H1 (cell line): ENCODE results near the gene ERMARD. TPM values are rescaled to one million over a fixed set of nuclear protein-coding genes. Genes with fewer than 3 reads are reported as not detected.

Source experiments
- CTCF ChIA-PET: fragments of 300-600 bp; sonication (Branson Sonifier 250); formaldehyde crosslinking; loops from one replicate; lab custom pipeline; 2021; ENCODE audit not compliant: partially characterized antibody; lab: Charles Lee
- POLR2A ChIA-PET: fragments of 300-600 bp; sonication (Branson Sonifier 250); formaldehyde crosslinking; loops from one replicate; lab custom pipeline; 2021; ENCODE audit warnings: inconsistent platforms; ENCODE audit not compliant: partially characterized antibody; lab: Charles Lee
- DNase-seq, 2 experiments: peaks; one replicate each; pipeline versions ENCODE4 v3.0.0 to v3.0.0-alpha.2; 2010 to 2022; ENCODE audit warnings: low spot score in 2 of 2, low read depth in 1 of 2, mixed read lengths in 1 of 2
- FAIRE-seq: peaks from 2 replicates; lab custom pipeline; 2011; peaks lifted over from hg19 to GRCh38; lab: Jason Lieb, UNC
- H2AFZ ChIP-seq: 2 replicates; pipeline ENCODE4 v1.8.1; 2012; ENCODE audit warnings: low read length, inconsistent platforms
- H2AK5ac ChIP-seq: 2 replicates; pipeline ENCODE4 v1.6.1; 2013; ENCODE audit warnings: low read depth, low read length
- H2BK120ac ChIP-seq: replicated peaks from 2 replicates; pipeline ENCODE3; 2013; ENCODE audit warnings: low read depth, low read length, inconsistent platforms
- H2BK12ac ChIP-seq: 2 replicates; pipeline ENCODE4 v1.6.1; 2013; ENCODE audit warnings: low read depth, low read length
- H2BK15ac ChIP-seq: 2 replicates; pipeline ENCODE4 v1.6.1; 2013; ENCODE audit warnings: low read length
- H2BK20ac ChIP-seq: 2 replicates; pipeline ENCODE4 v1.6.1; 2013; ENCODE audit warnings: low read length
- H2BK5ac ChIP-seq: 2 replicates; pipeline ENCODE4 v1.6.1; 2013; ENCODE audit warnings: low read depth, low read length
- H3K14ac ChIP-seq: 2 replicates; pipeline ENCODE4 v1.6.1; 2013; ENCODE audit warnings: inconsistent platforms; ENCODE audit not compliant: insufficient read length
- H3K18ac ChIP-seq: 2 replicates; pipeline ENCODE4 v1.6.1; 2013; ENCODE audit warnings: low read length; ENCODE audit errors: extremely low read depth
- H3K23ac ChIP-seq: 2 replicates; pipeline ENCODE4 v1.6.1; 2013; ENCODE audit warnings: inconsistent platforms; ENCODE audit not compliant: insufficient read length
- H3K23me2 ChIP-seq: 2 replicates; pipeline ENCODE4 v1.6.1; 2013; ENCODE audit warnings: low read depth, low read length
- H3K27ac ChIP-seq: 2 replicates; pipeline ENCODE4 v1.6.1; 2011; ENCODE audit warnings: low read depth, low read length, inconsistent platforms
- H3K27me3 ChIP-seq, 4 experiments: replicated peaks in 1 of 4; 1 replicate in 1 of 4; 2 replicates in 3 of 4; pipeline versions ENCODE4 v1.6.1 to v1.8.1; 2011 to 2013; ENCODE audit warnings: low read length in 3 of 4, mild to moderate bottlenecking in 3 of 4, inconsistent platforms in 2 of 4, mixed read lengths in 2 of 4, moderate library complexity in 1 of 4; ENCODE audit not compliant: control insufficient read depth in 3 of 4, insufficient read depth in 3 of 4; ENCODE audit errors: extremely low read depth in 1 of 4
- H3K36me3 ChIP-seq, 4 experiments: 2 replicates each; pipeline versions ENCODE4 v1.6.1 to v1.8.1; 2011 to 2013; ENCODE audit warnings: mild to moderate bottlenecking in 4 of 4, low read length in 3 of 4, moderate library complexity in 2 of 4, control low read depth in 1 of 4, inconsistent platforms in 1 of 4; ENCODE audit not compliant: insufficient read depth in 4 of 4, control insufficient read depth in 2 of 4
- H3K4ac ChIP-seq: replicated peaks from 2 replicates; pipeline ENCODE3; 2013; ENCODE audit warnings: low read length, low read depth, mixed read lengths, inconsistent platforms; ENCODE audit not compliant: insufficient read length
- H3K4me1 ChIP-seq, 4 experiments: replicated peaks in 1 of 4; 1 replicate in 1 of 4; 2 replicates in 3 of 4; pipeline versions ENCODE4 v1.6.1 to v1.8.1; 2011 to 2013; ENCODE audit warnings: low read length in 3 of 4, inconsistent platforms in 2 of 4, mixed read lengths in 1 of 4; ENCODE audit not compliant: insufficient read depth in 4 of 4, control insufficient read depth in 3 of 4
- H3K4me2 ChIP-seq, 2 experiments: 2 replicates each; pipeline versions ENCODE4 v1.6.1 to v1.8.1; 2011 to 2013; ENCODE audit warnings: low read depth in 2 of 2, low read length in 2 of 2, control low read depth in 1 of 2, inconsistent platforms in 1 of 2, mild to moderate bottlenecking in 1 of 2; ENCODE audit not compliant: insufficient read depth in 1 of 2
- H3K4me3 ChIP-seq, 4 experiments: fragments of 200-600, 300-600 bp in 1 of 4; sonication (generic), shearing (Covaris generic), sonication (Bioruptor Twin) in 1 of 4; 2 replicates each; pipeline versions ENCODE4 v1.5.1 to v1.8.1; 2011 to 2016; ENCODE audit warnings: low read length in 4 of 4, low read depth in 3 of 4, control low read depth in 2 of 4, inconsistent platforms in 2 of 4, mild to moderate bottlenecking in 2 of 4, mixed read lengths in 1 of 4, moderate library complexity in 1 of 4; ENCODE audit not compliant: insufficient read depth in 2 of 4; ENCODE audit errors: extremely low read depth in 1 of 4
- H3K56ac ChIP-seq: replicated peaks from 2 replicates; pipeline ENCODE3; 2013; ENCODE audit warnings: low read depth, mild to moderate bottlenecking, mixed read lengths, low read length, inconsistent platforms; ENCODE audit not compliant: insufficient read length
- H3K79me1 ChIP-seq: 2 replicates; pipeline ENCODE4 v1.6.1; 2013; ENCODE audit warnings: low read depth, low read length, control low read depth
- H3K79me2 ChIP-seq, 2 experiments: 2 replicates each; pipeline versions ENCODE4 v1.6.1 to v1.8.1; 2012 to 2013; ENCODE audit warnings: low read length in 2 of 2, mild to moderate bottlenecking in 2 of 2, inconsistent platforms in 1 of 2; ENCODE audit not compliant: insufficient read depth in 2 of 2, control insufficient read depth in 1 of 2
- H3K9ac ChIP-seq, 4 experiments: replicated peaks in 1 of 4; 1 replicate in 1 of 4; 2 replicates in 3 of 4; pipeline versions ENCODE4 v1.6.1 to v1.8.1; 2011 to 2013; ENCODE audit warnings: low read depth in 3 of 4, low read length in 3 of 4, control low read depth in 2 of 4, mild to moderate bottlenecking in 2 of 4, moderate library complexity in 2 of 4, inconsistent platforms in 1 of 4; ENCODE audit errors: extremely low read depth in 1 of 4
- H3K9me3 ChIP-seq, 2 experiments: 2 replicates each; pipeline versions ENCODE4 v1.6.1 to v1.8.1; 2012 to 2013; ENCODE audit warnings: mild to moderate bottlenecking in 2 of 2, moderate library complexity in 2 of 2, control low read depth in 1 of 2, inconsistent platforms in 1 of 2, low read depth in 1 of 2, low read length in 1 of 2, mixed read lengths in 1 of 2; ENCODE audit not compliant: insufficient read depth in 2 of 2
- H4K20me1 ChIP-seq, 2 experiments: replicated peaks in 1 of 2; 2 replicates each; pipeline versions ENCODE3 to v1.8.1; 2011 to 2013; ENCODE audit warnings: inconsistent platforms in 2 of 2, low read length in 2 of 2, mild to moderate bottlenecking in 1 of 2; ENCODE audit not compliant: insufficient read depth in 2 of 2, control insufficient read depth in 1 of 2
- H4K5ac ChIP-seq: 2 replicates; pipeline ENCODE4 v1.6.1; 2013; ENCODE audit warnings: low read length, low read depth, mixed read lengths, inconsistent platforms; ENCODE audit not compliant: insufficient read length
- H4K8ac ChIP-seq: 2 replicates; pipeline ENCODE4 v1.8.0; 2013; ENCODE audit warnings: mild to moderate bottlenecking, moderate library complexity, low read length, inconsistent platforms; ENCODE audit not compliant: insufficient read depth; ENCODE audit errors: extremely low read depth
- H4K91ac ChIP-seq: replicated peaks from 2 replicates; pipeline ENCODE3; 2013; ENCODE audit warnings: low read length, mixed read lengths, inconsistent platforms; ENCODE audit not compliant: insufficient read length
- ASH2L ChIP-seq: fragments of 200-600, 300-600 bp; sonication (generic); IDR thresholded peaks from one replicate; pipeline ENCODE4 v1.7.1; 2017; ENCODE audit warnings: low read length
- BCL11A ChIP-seq, 2 experiments: IDR thresholded peaks; one replicate each; pipeline ENCODE4 v1.6.1; 2011; ENCODE audit warnings: low read depth in 2 of 2, low read length in 2 of 2, mild to moderate bottlenecking in 2 of 2
- CREB1 ChIP-seq: IDR thresholded peaks from 2 replicates; pipeline ENCODE4 v1.6.1; 2012; ENCODE audit warnings: inconsistent platforms
- EGR1 ChIP-seq: IDR thresholded peaks from 2 replicates; pipeline ENCODE4 v1.6.1; 2011; ENCODE audit warnings: low read depth, low read length, borderline replicate concordance
- POLR2A ChIP-seq, 2 experiments: IDR thresholded peaks; 1 replicate in 1 of 2; 2 replicates in 1 of 2; pipeline ENCODE4 v1.6.1; 2011; ENCODE audit warnings: low read depth in 2 of 2, low read length in 2 of 2, mild to moderate bottlenecking in 2 of 2; ENCODE audit errors: control extremely low read depth in 1 of 2
- SAP30 ChIP-seq: fragments of 300-600 bp; sonication (generic); IDR thresholded peaks from 2 replicates; pipeline ENCODE4 v1.7.1; 2012; ENCODE audit warnings: low read length, moderate library complexity, mild to moderate bottlenecking, inconsistent platforms; ENCODE audit not compliant: insufficient read depth, insufficient replicate concordance
- SP4 ChIP-seq: IDR thresholded peaks from 2 replicates; pipeline ENCODE4 v1.6.1; 2012; ENCODE audit warnings: low read length, inconsistent platforms
- TEAD4 ChIP-seq: IDR thresholded peaks from 2 replicates; pipeline ENCODE4 v1.6.1; 2012; ENCODE audit warnings: low read depth, low read length, inconsistent platforms, mixed read lengths
- WGBS, 2 experiments: shearing (Covaris generic) in 1 of 2; methylation state at CpG; one replicate each; pipeline versions ENCODE4 v1.1.6 to v1.1.7; 2013 to 2015; ENCODE audit warnings: low lambda C conversion rate in 2 of 2, mixed read lengths in 2 of 2, inconsistent platforms in 1 of 2, low coverage in 1 of 2, missing lambda C conversion rate in 1 of 2; ENCODE audit not compliant: insufficient replicate concordance in 2 of 2, insufficient coverage in 1 of 2, insufficient read length in 1 of 2; ENCODE audit errors: extremely low coverage in 1 of 2, missing lambda C conversion rate in 1 of 2; 5-methylcytosine and 5-hydroxymethylcytosine counted together
- polyA plus RNA-seq, 7 experiments: library from polyadenylated mRNA; depleted of rRNA in 3 of 7; stranded (reverse) in 5 of 7; unstranded in 2 of 7; fragments of >200 nt in 5 of 7; fragments of 200-250 nt in 2 of 7; gene quantifications; 1 replicate in 5 of 7; 2 replicates in 1 of 7; 4 replicates in 1 of 7; pipeline versions ENCODE4 v1.2.1 to v1.2.3, GENCODE V29; 2011 to 2013; ENCODE audit warnings: missing spikeins in 2 of 7, mixed read lengths in 2 of 7
- total RNA-seq: library from RNA; stranded (reverse); fragmentation: NEBNext Ultra II Directional; extraction: Animal tissue kit (Norgen Biotek cat#: 25700); gene quantifications from 2 replicates; pipeline ENCODE4 v1.2.1, GENCODE V29; 2021
- TF ChIP-seq, protein P1 (sequence below): IDR thresholded peaks from 2 replicates; pipeline ENCODE4 v1.6.1; 2012; ENCODE audit warnings: inconsistent platforms
- TF ChIP-seq, protein P2 (sequence below): IDR thresholded peaks from 2 replicates; pipeline ENCODE4 v1.6.1; 2011; ENCODE audit warnings: low read length, improper control_type of control experiment

Gene ERMARD
- total and polyA plus RNA-seq, 2 of the 8 experiments (the other 6 are each of a cell fraction or from before 2014, with no cell fraction given): 12.2 to 25.6 TPM

DNA sequence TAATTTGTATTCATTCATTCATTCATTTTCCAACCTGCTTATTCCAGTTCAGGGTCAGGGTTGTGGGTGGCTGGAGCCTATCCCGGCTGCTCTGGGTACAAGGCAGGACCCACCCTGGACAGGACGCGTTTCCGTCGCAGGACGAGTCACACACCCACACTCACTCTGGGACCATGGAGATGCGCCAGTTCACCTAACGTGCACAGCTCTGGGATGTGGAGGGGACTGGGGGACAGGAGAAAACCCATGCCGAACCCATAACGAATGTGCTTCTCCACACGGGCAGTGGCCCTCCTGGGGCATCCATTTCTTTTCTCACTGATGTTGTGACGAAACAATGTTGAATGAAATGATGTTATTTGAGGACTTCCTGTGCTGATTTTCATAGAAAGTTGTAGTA lies 26.5 kb downstream of the ERMARD start:
- H2AK5ac ChIP-seq: no peak overlapping the region
- H3K23me2 ChIP-seq: no peaks in the 10 kb centered on the region
- H2BK5ac ChIP-seq: no peak overlapping the region
- ChIA-PET POLR2A (no interaction called here), CTCF (interaction anchor here (0.8 to 1.1 kb wide), 3 partner anchors 54 to 185 kb away, joined by 3 read pairs; no protein-coding TSS in a partner anchor)
- H3K4me2 ChIP-seq: no peak overlapping the region
- no peak overlapping the region for H3K4ac ChIP-seq
- H3K27ac ChIP-seq: no peak overlapping the region
- no peak overlapping the region for H3K18ac ChIP-seq
- H3K27me3 ChIP-seq: no peaks in the 10 kb centered on the region
- H3K79me2 ChIP-seq: no peaks in the 10 kb centered on the region
- no peak overlapping the region for H4K8ac ChIP-seq
- H4K91ac ChIP-seq: no peak overlapping the region
- no peaks in the 10 kb centered on the region for H3K9me3 ChIP-seq
- no peak overlapping the region for H4K5ac ChIP-seq
- H3K23ac ChIP-seq: no peak overlapping the region
- 95% methylated on average over 12 of the region's 12 CpGs; no CpG with 5 or more reads in 1 of the 2 experiments for WGBS, 2 experiments
- H3K56ac ChIP-seq: no peak overlapping the region
- no peak overlapping the region for H3K4me3 ChIP-seq
- H2AFZ ChIP-seq: no peak overlapping the region
- H3K9ac ChIP-seq: no peak overlapping the region
- DNase-seq (no peak), FAIRE-seq (no peak)
- H3K36me3 ChIP-seq: peaks cover 0 to 3% (median 0%) of the 10 kb centered on the region in 4 experiments; a peak in 1 of 8 replicates
- no peak overlapping the region for H3K14ac ChIP-seq
- no peak overlapping the region for H2BK12ac ChIP-seq
- H4K20me1 ChIP-seq: peaks cover 0 to 2% of the 10 kb centered on the region in 2 experiments
- H2BK120ac ChIP-seq: no peak overlapping the region
- H3K4me1 ChIP-seq: no peaks in the 10 kb centered on the region
- H3K79me1 ChIP-seq: no peaks in the 10 kb centered on the region
- H2BK20ac ChIP-seq: no peak overlapping the region
- TF ChIP-seq SP4 (no peak), SAP30 (no peak), TEAD4 (no peak), ASH2L (no peak), CREB1 (no peak), POLR2A (IDR thresholded peaks at IDR 0.05; ENCODE audit: control extremely low read depth in 1 of 2, low read depth in 2 of 2, low read length in 2 of 2) (no peak), EGR1 (no peak), BCL11A (IDR thresholded peaks at IDR 0.05; ENCODE audit: low read depth in 2 of 2, low read length in 2 of 2) (no peak)
- TF ChIP-seq, protein P1, sequence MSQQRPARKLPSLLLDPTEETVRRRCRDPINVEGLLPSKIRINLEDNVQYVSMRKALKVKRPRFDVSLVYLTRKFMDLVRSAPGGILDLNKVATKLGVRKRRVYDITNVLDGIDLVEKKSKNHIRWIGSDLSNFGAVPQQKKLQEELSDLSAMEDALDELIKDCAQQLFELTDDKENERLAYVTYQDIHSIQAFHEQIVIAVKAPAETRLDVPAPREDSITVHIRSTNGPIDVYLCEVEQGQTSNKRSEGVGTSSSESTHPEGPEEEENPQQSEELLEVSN: no peak
- TF ChIP-seq, protein P2, sequence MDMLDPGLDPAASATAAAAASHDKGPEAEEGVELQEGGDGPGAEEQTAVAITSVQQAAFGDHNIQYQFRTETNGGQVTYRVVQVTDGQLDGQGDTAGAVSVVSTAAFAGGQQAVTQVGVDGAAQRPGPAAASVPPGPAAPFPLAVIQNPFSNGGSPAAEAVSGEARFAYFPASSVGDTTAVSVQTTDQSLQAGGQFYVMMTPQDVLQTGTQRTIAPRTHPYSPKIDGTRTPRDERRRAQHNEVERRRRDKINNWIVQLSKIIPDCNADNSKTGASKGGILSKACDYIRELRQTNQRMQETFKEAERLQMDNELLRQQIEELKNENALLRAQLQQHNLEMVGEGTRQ: no peak
- TF ChIP-seq, all 59 proteins: peak for 0
- no peak overlapping the region for H2BK15ac ChIP-seq
